PC-3 (cell line): ENCODE measurements around the gene PKP3.

ENCODE experiments used
- CTCF ChIP-seq: fragments of 300-600 bp; sonication (generic); conservative IDR thresholded peaks from 2 replicates; pipeline ENCODE4 v1.5.1; 2017; ENCODE audit warnings: antibody characterized with exemption, low read depth, mild to moderate bottlenecking, low read length
- EZH2 ChIP-seq: fragments of 300-600 bp; sonication (generic); IDR thresholded peaks from one replicate; pipeline ENCODE4 v1.6.1; 2017; ENCODE audit warnings: antibody characterized with exemption, mild to moderate bottlenecking, low read length; ENCODE audit not compliant: unreplicated experiment
- EZH2phosphoT487 ChIP-seq: fragments of 300-600 bp; sonication (generic); IDR thresholded peaks from 2 replicates; pipeline ENCODE4 v1.6.1; 2018; ENCODE audit warnings: mild to moderate bottlenecking, antibody characterized with exemption, low read length, borderline replicate concordance

- TF ChIP-seq CTCF = no peak
- no peak for TF ChIP-seq EZH2phosphoT487
- no peak for TF ChIP-seq EZH2
Measured at GRCh38 chr11:368414-369335, 25.3 kb upstream of the PKP3 start.
